HL-60 (cell line): ENCODE data around the gene OSBPL7.

ENCODE experiments used
- DNase-seq, 2 experiments: peaks; one replicate each; pipeline ENCODE4 v3.0.0-alpha.2; 2010 to 2020; ENCODE audit warnings: low read depth in 1 of 2, low spot score in 1 of 2
- H3K27ac ChIP-seq: fragments of 250-450 bp; sonication (Bioruptor Pico); replicated peaks from 2 replicates; pipeline ENCODE4 v1.5.1; 2020; ENCODE audit warnings: mild to moderate bottlenecking, moderate library complexity
- H3K27me3 ChIP-seq: fragments of 250-450 bp; sonication (Bioruptor Pico); 2 replicates; pipeline ENCODE4 v1.5.1; 2021; ENCODE audit warnings: mild to moderate bottlenecking, moderate library complexity; ENCODE audit not compliant: insufficient read depth, poor library complexity, severe bottlenecking
- H3K4me3 ChIP-seq: replicated peaks from 2 replicates; pipeline ENCODE4 v1.5.1; 2011; ENCODE audit warnings: mild to moderate bottlenecking, control low read depth, low read length; ENCODE audit not compliant: insufficient read depth
- CTCF ChIP-seq: IDR thresholded peaks from one replicate; pipeline ENCODE4 v1.5.1; 2011; ENCODE audit warnings: low read length, control low read depth, inconsistent platforms; ENCODE audit not compliant: insufficient read depth
- GABPA ChIP-seq: IDR thresholded peaks from 2 replicates; pipeline ENCODE4 v1.6.1; 2012; ENCODE audit warnings: low read depth
- POLR2AphosphoS5 ChIP-seq: IDR thresholded peaks from 2 replicates; pipeline ENCODE4 v1.6.1; 2012; ENCODE audit warnings: low read depth
- SPI1 ChIP-seq: IDR thresholded peaks from 2 replicates; pipeline ENCODE4 v1.6.1; 2012; ENCODE audit warnings: low read depth, mild to moderate bottlenecking, borderline replicate concordance
- TF ChIP-seq, protein P1 (sequence below): IDR thresholded peaks from 2 replicates; pipeline ENCODE4 v1.6.1; 2012; ENCODE audit warnings: low read depth; ENCODE audit not compliant: insufficient replicate concordance

Gene OSBPL7

DNA sequence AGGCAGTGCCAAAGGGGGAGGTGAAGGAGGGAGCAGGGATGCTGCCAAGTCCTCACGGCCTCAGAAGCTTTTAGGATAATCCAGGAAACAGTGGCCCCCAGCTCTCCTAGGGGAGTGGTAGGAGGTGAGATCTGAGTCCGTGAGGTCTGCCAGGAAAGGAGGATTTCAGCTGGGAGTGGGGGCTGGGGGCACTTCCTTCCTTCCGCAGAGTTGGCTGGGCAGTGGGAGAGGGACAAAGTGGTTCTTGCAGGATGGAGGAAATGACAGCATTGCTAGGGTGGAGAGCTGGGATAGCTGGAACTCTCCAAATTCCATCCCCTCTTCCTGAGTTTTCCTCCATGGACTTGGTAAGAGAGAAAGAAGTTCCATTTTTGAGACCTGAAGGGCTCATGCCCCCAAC lies 34.1 kb upstream of the OSBPL7 start:
- peaks cover 43% of the 10 kb centered on the region for H3K27me3 ChIP-seq
- no peak for DNase-seq
- no peak overlapping the region for H3K4me3 ChIP-seq
- H3K27ac ChIP-seq: no peak overlapping the region
- TF ChIP-seq POLR2AphosphoS5 (no peak), SPI1 (no peak), CTCF (no peak), GABPA (no peak)
- TF ChIP-seq, protein P1, sequence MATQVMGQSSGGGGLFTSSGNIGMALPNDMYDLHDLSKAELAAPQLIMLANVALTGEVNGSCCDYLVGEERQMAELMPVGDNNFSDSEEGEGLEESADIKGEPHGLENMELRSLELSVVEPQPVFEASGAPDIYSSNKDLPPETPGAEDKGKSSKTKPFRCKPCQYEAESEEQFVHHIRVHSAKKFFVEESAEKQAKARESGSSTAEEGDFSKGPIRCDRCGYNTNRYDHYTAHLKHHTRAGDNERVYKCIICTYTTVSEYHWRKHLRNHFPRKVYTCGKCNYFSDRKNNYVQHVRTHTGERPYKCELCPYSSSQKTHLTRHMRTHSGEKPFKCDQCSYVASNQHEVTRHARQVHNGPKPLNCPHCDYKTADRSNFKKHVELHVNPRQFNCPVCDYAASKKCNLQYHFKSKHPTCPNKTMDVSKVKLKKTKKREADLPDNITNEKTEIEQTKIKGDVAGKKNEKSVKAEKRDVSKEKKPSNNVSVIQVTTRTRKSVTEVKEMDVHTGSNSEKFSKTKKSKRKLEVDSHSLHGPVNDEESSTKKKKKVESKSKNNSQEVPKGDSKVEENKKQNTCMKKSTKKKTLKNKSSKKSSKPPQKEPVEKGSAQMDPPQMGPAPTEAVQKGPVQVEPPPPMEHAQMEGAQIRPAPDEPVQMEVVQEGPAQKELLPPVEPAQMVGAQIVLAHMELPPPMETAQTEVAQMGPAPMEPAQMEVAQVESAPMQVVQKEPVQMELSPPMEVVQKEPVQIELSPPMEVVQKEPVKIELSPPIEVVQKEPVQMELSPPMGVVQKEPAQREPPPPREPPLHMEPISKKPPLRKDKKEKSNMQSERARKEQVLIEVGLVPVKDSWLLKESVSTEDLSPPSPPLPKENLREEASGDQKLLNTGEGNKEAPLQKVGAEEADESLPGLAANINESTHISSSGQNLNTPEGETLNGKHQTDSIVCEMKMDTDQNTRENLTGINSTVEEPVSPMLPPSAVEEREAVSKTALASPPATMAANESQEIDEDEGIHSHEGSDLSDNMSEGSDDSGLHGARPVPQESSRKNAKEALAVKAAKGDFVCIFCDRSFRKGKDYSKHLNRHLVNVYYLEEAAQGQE: no peak

DNA sequence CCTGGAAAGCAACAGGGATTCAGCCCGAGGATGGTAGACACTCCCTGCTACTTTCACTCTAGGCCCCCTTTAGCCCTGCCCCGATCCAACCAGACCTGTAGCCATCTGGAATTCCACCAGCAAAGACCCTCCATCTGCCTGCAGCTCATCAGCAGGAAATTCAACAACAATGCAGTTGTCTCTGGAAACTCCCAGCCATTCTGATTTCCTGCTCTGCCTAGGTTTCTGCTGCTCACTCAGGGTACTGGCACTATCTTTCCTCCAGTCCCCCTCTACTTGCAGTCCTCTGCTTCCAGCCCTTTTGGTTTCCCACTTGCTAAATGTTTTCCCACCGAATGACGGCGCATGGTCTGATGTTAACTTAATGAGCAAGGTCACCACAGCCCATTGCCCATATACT lies 32.0 kb upstream of the OSBPL7 start:
- H3K27me3 ChIP-seq: peaks cover 62% of the 10 kb centered on the region
- H3K27ac ChIP-seq: no peak overlapping the region
- DNase-seq: no peak
- no peak for TF ChIP-seq SPI1
- TF ChIP-seq CTCF: no peak
- TF ChIP-seq GABPA: no peak
- no peak for TF ChIP-seq POLR2AphosphoS5
- TF ChIP-seq, protein P1: no peak
- no peak overlapping the region for H3K4me3 ChIP-seq

DNA sequence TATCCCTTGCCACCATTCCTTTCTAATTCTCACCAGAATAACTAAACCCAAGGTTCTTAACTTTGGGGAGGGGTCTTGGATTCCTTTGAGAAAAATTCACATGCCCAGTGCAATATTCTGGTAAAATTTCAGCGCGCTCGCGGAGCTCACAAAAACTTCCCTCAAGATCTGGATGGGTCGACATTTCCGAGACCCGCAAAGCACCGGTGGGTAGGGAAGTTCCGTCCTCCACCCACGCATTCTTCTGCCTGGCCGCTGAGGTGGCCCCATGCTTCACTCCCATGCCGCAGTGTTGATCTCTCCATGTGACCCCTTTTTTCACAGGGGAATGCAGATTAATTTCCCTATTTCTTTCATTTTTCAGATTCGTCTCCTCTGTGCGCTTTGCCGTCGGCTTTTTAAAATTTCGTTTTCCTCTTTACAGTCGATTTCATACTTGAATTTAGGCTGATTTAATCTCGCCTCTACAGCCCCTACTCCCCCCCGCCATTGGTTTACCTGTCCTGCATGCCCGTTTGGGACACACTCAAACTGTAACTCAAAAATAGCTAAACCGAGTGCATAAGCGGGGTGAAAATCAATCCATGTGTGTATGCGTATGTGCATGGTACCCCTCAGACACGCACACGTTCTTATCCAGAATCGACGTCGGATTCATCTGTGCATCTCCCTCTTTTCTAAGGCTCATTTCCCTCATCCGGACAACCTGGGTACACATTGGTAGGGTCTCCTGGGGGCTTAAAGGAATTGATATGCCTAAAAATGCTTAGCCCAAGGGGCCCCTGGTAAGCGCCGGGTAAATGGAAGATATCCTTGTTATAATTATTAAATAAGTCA lies 30.7 kb upstream of the OSBPL7 start:
- no peak overlapping the region for H3K27ac ChIP-seq
- no peak for DNase-seq
- no peak for TF ChIP-seq GABPA
- no peak overlapping the region for H3K4me3 ChIP-seq
- peaks cover 75% of the 10 kb centered on the region for H3K27me3 ChIP-seq

DNA sequence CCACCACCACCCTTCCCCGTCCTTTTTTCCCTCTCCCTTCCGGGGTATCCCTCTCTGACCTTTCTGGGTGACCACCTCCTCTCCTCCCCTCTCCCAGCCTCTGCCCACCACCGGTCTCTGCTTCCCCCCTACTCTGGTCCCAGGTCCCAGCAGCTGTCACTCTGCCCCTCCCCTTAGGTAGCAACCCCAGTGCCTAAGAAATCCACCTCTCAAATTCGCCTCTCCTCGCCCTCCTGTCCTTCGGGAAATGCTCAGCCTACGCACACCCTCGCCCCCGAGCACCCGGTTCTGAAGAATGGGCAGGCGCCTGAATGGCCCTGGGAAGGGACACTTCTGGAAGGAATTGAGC lies 30.1 kb upstream of the OSBPL7 start:
- Histone ChIP-seq H3K27ac (no peak overlapping the region), H3K27me3 (peaks cover 81% of the 10 kb centered on the region), H3K4me3 (no peak overlapping the region)
- DNase-seq: no peak
- TF ChIP-seq SPI1 (no peak), POLR2AphosphoS5 (no peak), CTCF (no peak), GABPA (no peak)
- TF ChIP-seq, protein P1: no peak
